Ascending aorta (tissue), 2 donors: ENCODE data around the gene PHF8. TPM values are rescaled to one million over a fixed set of nuclear protein-coding genes. Genes with fewer than 3 reads are reported as not detected.

Source experiments
- DNase-seq, 2 donors: peaks; one replicate each; pipeline ENCODE4 v3.0.0-alpha.2; 2019; ENCODE audit warnings: low spot score in 2 of 2
- H3K27ac ChIP-seq, 2 donors: fragments of 200-600 bp; sonication (generic); one replicate each; pipeline ENCODE4 v1.5.1; 2016 to 2017; ENCODE audit warnings: mild to moderate bottlenecking in 1 of 2
- H3K27me3 ChIP-seq: fragments of 200-600 bp; sonication (generic); one replicate; pipeline ENCODE4 v1.5.1; 2017
- H3K36me3 ChIP-seq, 2 donors: fragments of 200-600 bp; sonication (generic); one replicate each; pipeline ENCODE4 v1.5.1; 2016
- H3K4me1 ChIP-seq, 2 donors: fragments of 200-600 bp; sonication (generic); one replicate each; pipeline ENCODE4 v1.5.1; 2016 to 2017; ENCODE audit warnings: mild to moderate bottlenecking in 1 of 2
- H3K4me3 ChIP-seq, 2 donors: fragments of 200-600 bp; sonication (generic); one replicate each; pipeline ENCODE4 v1.5.1; 2016 to 2017; ENCODE audit warnings: mild to moderate bottlenecking in 1 of 2
- H3K9me3 ChIP-seq, 2 donors: fragments of 200-600 bp; sonication (generic); one replicate each; pipeline ENCODE4 v1.5.1; 2016
- CTCF ChIP-seq, 3 experiments: fragments of 200-600 bp in 2 of 3; fragments of 450-650 bp in 1 of 3; sonication (generic) in 2 of 3; IDR thresholded peaks; one replicate each; pipeline ENCODE4 v1.5.1; 2016 to 2019; ENCODE audit warnings: antibody characterized with exemption in 3 of 3, mild to moderate bottlenecking in 1 of 3, moderate library complexity in 1 of 3
- intact Hi-C: fragments of 100-400 bp; cut with DNase I; formaldehyde crosslinking; loops from one replicate; pipeline ENCODE4 v1.15.1; 2023
- total RNA-seq: library from RNA; depleted of rRNA; stranded (reverse); fragments of >200 nt; gene quantifications from one replicate; pipeline ENCODE4 v1.1.0, GENCODE V29; 2016

Gene PHF8
- total RNA-seq, 1 donor from 2014 or later: 41.6 TPM

- no peaks in the 10 kb centered on the region for H3K27me3 ChIP-seq
- TF ChIP-seq CTCF (IDR thresholded peaks at IDR 0.05): no peak
- no peak overlapping the region for H3K4me3 ChIP-seq
- H3K27ac ChIP-seq: no peak overlapping the region
- no peaks in the 10 kb centered on the region for H3K9me3 ChIP-seq
- DNase-seq: no peak
- intact Hi-C loops: no loop called here
- peaks cover 7 to 32% of the 10 kb centered on the region in 2 donors for H3K36me3 ChIP-seq
- no peaks in the 10 kb centered on the region for H3K4me1 ChIP-seq
Observed at GRCh38 chrX:53940180-53940579, 104.1 kb downstream of the PHF8 start.

- intact Hi-C loops: no loop called here
- Histone ChIP-seq H3K27ac (no peak overlapping the region), H3K4me1 (no peaks in the 10 kb centered on the region), H3K27me3 (no peaks in the 10 kb centered on the region), H3K36me3 (peaks cover 2 to 27% of the 10 kb centered on the region in 2 donors), H3K4me3 (no peak overlapping the region), H3K9me3 (no peaks in the 10 kb centered on the region)
- DNase-seq: no peak
- no peak for TF ChIP-seq CTCF (IDR thresholded peaks at IDR 0.05)
Observed at GRCh38 chrX:53939127-53939526, 105.1 kb downstream of the PHF8 start.

- H3K27me3 ChIP-seq: no peaks in the 10 kb centered on the region
- no peak overlapping the region for H3K27ac ChIP-seq
- intact Hi-C loops: no loop called here
- DNase-seq: no peak
- no peaks in the 10 kb centered on the region for H3K4me1 ChIP-seq
- no peak overlapping the region for H3K4me3 ChIP-seq
- TF ChIP-seq CTCF (IDR thresholded peaks at IDR 0.05): no peak
- no peaks in the 10 kb centered on the region for H3K9me3 ChIP-seq
- H3K36me3 ChIP-seq: no peaks in the 10 kb centered on the region
Observed at GRCh38 chrX:53930515-53931380, 113.5 kb downstream of the PHF8 start.

- Histone ChIP-seq H3K9me3 (no peaks in the 10 kb centered on the region), H3K36me3 (no peaks in the 10 kb centered on the region), H3K4me3 (no peak overlapping the region), H3K27me3 (no peaks in the 10 kb centered on the region), H3K27ac (no peak overlapping the region), H3K4me1 (no peaks in the 10 kb centered on the region)
- TF ChIP-seq CTCF (IDR thresholded peaks at IDR 0.05): no peak
- no peak for DNase-seq
- intact Hi-C loops: no loop called here
Observed at GRCh38 chrX:53926030-53926429, 118.2 kb downstream of the PHF8 start.

- no peak for TF ChIP-seq CTCF (IDR thresholded peaks at IDR 0.05)
- intact Hi-C loops: no loop called here
- no peak overlapping the region for H3K27ac ChIP-seq
- H3K36me3 ChIP-seq: no peaks in the 10 kb centered on the region
- no peak for DNase-seq
- H3K9me3 ChIP-seq: no peaks in the 10 kb centered on the region
- no peaks in the 10 kb centered on the region for H3K4me1 ChIP-seq
- no peaks in the 10 kb centered on the region for H3K27me3 ChIP-seq
- no peak overlapping the region for H3K4me3 ChIP-seq
Observed at GRCh38 chrX:53918702-53919101, 125.6 kb downstream of the PHF8 start.
